ENCODE measurements around the gene FRMD4A.

Gene FRMD4A

DNA sequence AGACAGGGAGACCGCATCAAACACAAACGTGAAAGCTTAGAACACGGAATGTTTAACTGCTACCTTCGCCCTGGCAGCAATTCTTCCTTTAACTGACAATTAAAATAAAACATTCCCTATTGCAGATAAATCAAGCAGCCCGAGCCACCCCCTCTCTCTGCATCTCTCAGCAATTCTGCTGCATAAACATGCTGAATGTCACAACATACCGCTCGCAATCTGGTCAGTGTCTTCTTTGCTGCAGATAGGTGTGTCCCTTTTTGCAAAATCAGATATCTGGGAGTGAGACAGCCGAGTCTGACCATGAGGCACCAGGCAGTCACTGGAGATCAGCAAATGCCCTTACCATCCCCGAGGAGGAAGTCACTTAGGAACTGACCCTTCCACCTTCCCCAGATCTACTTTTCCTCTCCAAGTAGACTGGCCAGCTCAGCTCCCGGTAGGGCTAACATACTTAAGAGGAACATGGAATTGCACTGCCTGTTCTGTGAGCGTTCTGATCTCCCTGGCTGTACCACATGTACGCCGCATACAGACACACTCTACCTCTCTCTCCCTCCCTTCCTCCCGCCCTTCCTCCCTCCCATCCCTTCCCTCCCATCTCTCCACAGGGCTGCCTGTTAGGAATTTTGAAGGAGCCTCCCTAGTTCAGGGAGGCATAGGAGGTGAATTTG is at the start of gene FRMD4A:
TSS of gene FRMD4A (minus strand) at position 537 of the 674 bp plus-strand sequence.
- POLR2A ChIA-PET: no interaction called here
- TF ChIP-seq FOXA1 (IDR thresholded peaks at IDR 0.05): no peak
- TF ChIP-seq FOXM1 (IDR thresholded peaks at IDR 0.05; ENCODE audit: borderline replicate concordance): no peak
- no peak for TF ChIP-seq SP1 (IDR thresholded peaks at IDR 0.05)
- TF ChIP-seq ARNT (IDR thresholded peaks at IDR 0.05): no peak
- DNase-seq (ENCODE audit: extremely low spot score): no peak
- CTCF ChIA-PET: no interaction called here

DNA sequence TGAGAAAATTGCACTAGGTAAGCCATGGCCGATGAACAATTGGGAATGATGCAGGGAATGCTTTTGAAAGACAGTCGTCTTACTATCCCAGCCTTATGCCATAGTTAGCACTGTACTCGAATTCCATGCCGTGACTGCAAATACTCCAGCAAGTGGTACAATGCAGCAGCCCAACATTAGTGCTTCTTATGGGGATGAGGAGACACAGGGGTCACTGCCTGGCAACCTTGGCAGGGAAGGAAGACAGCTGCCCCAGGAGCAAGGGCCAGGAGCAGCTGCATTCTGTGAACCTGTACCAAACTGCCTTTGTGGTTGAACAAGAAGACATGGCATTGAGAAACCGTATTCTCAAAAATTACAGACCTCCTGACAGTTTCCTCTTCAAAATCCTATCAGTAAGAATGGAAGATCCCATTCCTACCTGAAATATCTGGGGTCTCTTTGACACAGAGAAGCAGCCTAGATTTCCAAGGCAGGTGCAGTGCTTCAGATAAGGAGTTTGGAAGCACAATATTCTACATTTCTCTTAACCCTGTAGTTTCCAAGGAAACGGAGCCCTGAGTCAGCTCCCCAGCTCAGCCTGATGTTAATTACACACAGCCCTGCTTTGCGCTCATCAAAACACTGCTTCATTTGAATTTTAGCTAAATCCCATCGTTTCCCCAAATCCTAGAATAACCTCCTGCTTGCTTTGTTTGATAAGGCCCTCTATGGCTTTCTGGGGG is 49.0 kb upstream of the FRMD4A start:
- CTCF ChIA-PET: no interaction called here
- DNase-seq (ENCODE audit: extremely low spot score): no peak
- TF ChIP-seq LEF1 (IDR thresholded peaks at IDR 0.05; ENCODE audit: borderline replicate concordance) (no peak), ELF4 (IDR thresholded peaks at IDR 0.05) (no peak), FOXA1 (IDR thresholded peaks at IDR 0.05) (no peak), SP1 (IDR thresholded peaks at IDR 0.05) (no peak), TARDBP (IDR thresholded peaks at IDR 0.05) (no peak), CTBP1 (IDR thresholded peaks at IDR 0.05; ENCODE audit: borderline replicate concordance) (no peak), NFRKB (IDR thresholded peaks at IDR 0.05) (no peak), ZNF384 (IDR thresholded peaks at IDR 0.05) (no peak), FOXK2 (IDR thresholded peaks at IDR 0.05) (no peak), FOXM1 (IDR thresholded peaks at IDR 0.05; ENCODE audit: borderline replicate concordance) (no peak), SUZ12 (IDR thresholded peaks at IDR 0.05) (no peak), L3MBTL2 (conservative IDR thresholded peaks at IDR 0.05) (no peak), HDGF (IDR thresholded peaks at IDR 0.05; ENCODE audit: borderline replicate concordance) (no peak), ARNT (IDR thresholded peaks at IDR 0.05) (no peak), BHLHE40 (IDR thresholded peaks at IDR 0.05; ENCODE audit: borderline replicate concordance) (no peak)
- TF ChIP-seq, protein P1, sequence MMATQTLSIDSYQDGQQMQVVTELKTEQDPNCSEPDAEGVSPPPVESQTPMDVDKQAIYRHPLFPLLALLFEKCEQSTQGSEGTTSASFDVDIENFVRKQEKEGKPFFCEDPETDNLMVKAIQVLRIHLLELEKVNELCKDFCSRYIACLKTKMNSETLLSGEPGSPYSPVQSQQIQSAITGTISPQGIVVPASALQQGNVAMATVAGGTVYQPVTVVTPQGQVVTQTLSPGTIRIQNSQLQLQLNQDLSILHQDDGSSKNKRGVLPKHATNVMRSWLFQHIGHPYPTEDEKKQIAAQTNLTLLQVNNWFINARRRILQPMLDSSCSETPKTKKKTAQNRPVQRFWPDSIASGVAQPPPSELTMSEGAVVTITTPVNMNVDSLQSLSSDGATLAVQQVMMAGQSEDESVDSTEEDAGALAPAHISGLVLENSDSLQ (IDR thresholded peaks at IDR 0.05): no peak
- POLR2A ChIA-PET: interaction anchor here (0.6 kb wide), 1 partner anchor 11 kb away, joined by 5 read pairs; no protein-coding TSS in a partner anchor

DNA sequence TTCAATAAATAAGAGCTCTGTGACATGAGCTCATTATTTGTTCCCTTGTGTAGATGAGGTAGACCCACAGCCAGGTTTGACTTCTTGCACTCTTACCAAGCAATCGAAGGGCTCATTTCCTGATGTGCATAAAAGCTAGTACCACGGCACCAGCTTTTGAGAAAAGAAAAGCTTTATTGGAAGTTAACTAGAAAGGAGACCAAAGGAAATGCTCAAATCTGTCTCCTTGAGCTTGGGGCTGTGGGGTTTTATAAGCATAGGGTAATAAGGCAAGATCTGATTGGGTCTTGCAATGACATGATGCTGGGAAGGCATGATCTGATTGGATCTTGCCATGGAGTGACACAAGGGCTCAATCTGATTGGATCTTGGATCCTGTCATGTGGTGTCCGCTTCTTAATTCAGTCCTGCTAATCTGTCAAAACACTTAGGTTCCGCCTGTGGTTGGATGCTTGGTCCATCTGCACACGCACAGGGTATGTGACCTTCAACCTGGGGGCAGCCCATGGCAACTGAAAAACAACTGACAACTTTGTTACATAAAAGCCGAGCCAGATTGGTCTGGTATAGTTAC is 47.8 kb upstream of the FRMD4A start:
- TF ChIP-seq, protein P1 (IDR thresholded peaks at IDR 0.05): no peak
- TF ChIP-seq NFRKB (IDR thresholded peaks at IDR 0.05): no peak
- no peak for TF ChIP-seq FOXA1 (IDR thresholded peaks at IDR 0.05)
- no peak for TF ChIP-seq TARDBP (IDR thresholded peaks at IDR 0.05)
- TF ChIP-seq FOXM1 (IDR thresholded peaks at IDR 0.05; ENCODE audit: borderline replicate concordance): no peak
- no peak for TF ChIP-seq FOXK2 (IDR thresholded peaks at IDR 0.05)
- TF ChIP-seq LEF1 (IDR thresholded peaks at IDR 0.05; ENCODE audit: borderline replicate concordance): no peak
- TF ChIP-seq SP1 (IDR thresholded peaks at IDR 0.05): no peak
- TF ChIP-seq BHLHE40 (IDR thresholded peaks at IDR 0.05; ENCODE audit: borderline replicate concordance): no peak
- TF ChIP-seq HDGF (IDR thresholded peaks at IDR 0.05; ENCODE audit: borderline replicate concordance): no peak
- TF ChIP-seq SUZ12 (IDR thresholded peaks at IDR 0.05): no peak
- no peak for TF ChIP-seq CTBP1 (IDR thresholded peaks at IDR 0.05; ENCODE audit: borderline replicate concordance)
- no peak for TF ChIP-seq ZNF384 (IDR thresholded peaks at IDR 0.05)
- ChIA-PET POLR2A (no interaction called here), CTCF (no interaction called here)
- DNase-seq (ENCODE audit: extremely low spot score): no peak

DNA sequence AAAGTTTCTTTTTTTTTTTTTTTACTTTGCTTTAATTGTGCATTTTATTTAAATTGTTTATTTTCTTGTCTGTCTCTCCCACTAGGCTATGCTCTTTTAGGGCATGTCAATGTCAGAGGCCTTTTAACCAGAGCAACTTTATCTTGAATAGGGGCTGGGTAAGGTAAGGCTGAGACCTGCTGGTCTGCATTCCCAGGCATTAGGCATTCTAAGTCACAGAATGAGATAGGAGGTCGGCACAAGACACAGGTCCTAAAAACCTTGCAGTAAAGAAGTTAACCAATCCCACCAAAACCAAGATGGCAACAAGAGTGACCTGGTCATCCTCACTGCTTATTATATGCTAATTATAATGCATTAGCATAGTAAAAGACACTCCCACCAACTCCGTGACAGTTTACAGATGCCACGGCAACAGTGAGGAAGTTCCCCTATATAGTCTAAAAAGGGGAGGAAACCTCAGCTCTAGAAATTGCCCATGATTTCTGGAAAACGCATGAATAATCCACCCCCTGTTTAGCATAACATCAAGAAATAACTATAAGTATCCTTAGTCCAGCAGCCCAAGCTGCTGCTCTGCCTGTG is 47.0 kb upstream of the FRMD4A start:
- no peak for DNase-seq (ENCODE audit: extremely low spot score)
- ChIA-PET POLR2A (no interaction called here), CTCF (no interaction called here)
- TF ChIP-seq ELF4 (IDR thresholded peaks at IDR 0.05) (no peak), LEF1 (IDR thresholded peaks at IDR 0.05; ENCODE audit: borderline replicate concordance) (no peak), HDGF (IDR thresholded peaks at IDR 0.05; ENCODE audit: borderline replicate concordance) (no peak), FOXA1 (IDR thresholded peaks at IDR 0.05) (no peak), TARDBP (IDR thresholded peaks at IDR 0.05) (no peak), FOXM1 (IDR thresholded peaks at IDR 0.05; ENCODE audit: borderline replicate concordance) (no peak), NFRKB (IDR thresholded peaks at IDR 0.05) (no peak), ZNF384 (IDR thresholded peaks at IDR 0.05) (no peak), BHLHE40 (IDR thresholded peaks at IDR 0.05; ENCODE audit: borderline replicate concordance) (no peak), FOXK2 (IDR thresholded peaks at IDR 0.05) (no peak), ARNT (IDR thresholded peaks at IDR 0.05) (no peak), SUZ12 (IDR thresholded peaks at IDR 0.05) (no peak), CTBP1 (IDR thresholded peaks at IDR 0.05; ENCODE audit: borderline replicate concordance) (no peak), L3MBTL2 (conservative IDR thresholded peaks at IDR 0.05) (no peak), SP1 (IDR thresholded peaks at IDR 0.05) (no peak)
- TF ChIP-seq, protein P1 (IDR thresholded peaks at IDR 0.05): no peak

DNA sequence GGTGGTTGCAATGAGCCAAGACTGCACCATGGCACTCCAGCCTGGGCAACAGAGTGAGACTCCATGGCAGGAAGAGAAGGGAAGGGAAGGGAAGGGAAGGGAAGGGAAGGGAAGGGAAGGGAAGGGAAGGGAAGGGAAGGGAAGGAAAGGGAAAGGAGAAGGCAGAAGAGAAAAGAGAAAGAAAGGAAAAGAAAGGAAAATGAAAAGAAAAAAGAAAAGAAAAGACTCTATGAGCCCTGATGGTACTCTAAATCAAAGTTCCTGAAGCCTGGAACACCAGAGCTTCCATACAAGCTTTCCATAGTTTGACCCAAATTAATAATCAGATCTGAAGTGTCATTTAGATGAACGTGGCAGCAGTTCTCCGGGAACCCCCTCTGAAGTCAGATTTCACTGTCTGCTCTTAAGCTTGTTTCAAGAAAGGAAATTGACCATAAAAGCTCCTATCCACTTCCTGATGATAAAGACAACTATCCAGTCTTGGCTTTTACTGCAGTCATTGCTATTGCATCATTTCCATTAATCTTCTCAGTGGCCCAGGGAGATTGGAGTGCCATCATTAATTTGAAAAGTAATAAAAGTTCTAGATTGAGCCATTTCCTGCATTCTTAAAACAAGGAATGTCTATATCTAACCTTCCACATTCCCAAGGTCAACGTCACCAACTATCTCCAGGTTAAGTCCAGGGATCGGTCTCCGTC is 44.2 kb upstream of the FRMD4A start:
- TF ChIP-seq, protein P1 (IDR thresholded peaks at IDR 0.05): no peak
- TF ChIP-seq ARNT (IDR thresholded peaks at IDR 0.05) (no peak), FOXK2 (IDR thresholded peaks at IDR 0.05) (no peak), FOXA1 (IDR thresholded peaks at IDR 0.05) (no peak), FOXM1 (IDR thresholded peaks at IDR 0.05; ENCODE audit: borderline replicate concordance) (no peak), SP1 (IDR thresholded peaks at IDR 0.05) (no peak), L3MBTL2 (conservative IDR thresholded peaks at IDR 0.05) (no peak), TARDBP (IDR thresholded peaks at IDR 0.05) (no peak), ZNF384 (IDR thresholded peaks at IDR 0.05) (no peak), ELF4 (IDR thresholded peaks at IDR 0.05) (no peak), SUZ12 (IDR thresholded peaks at IDR 0.05) (no peak), BHLHE40 (IDR thresholded peaks at IDR 0.05; ENCODE audit: borderline replicate concordance) (no peak), HDGF (IDR thresholded peaks at IDR 0.05; ENCODE audit: borderline replicate concordance) (no peak), LEF1 (IDR thresholded peaks at IDR 0.05; ENCODE audit: borderline replicate concordance) (no peak), NFRKB (IDR thresholded peaks at IDR 0.05) (no peak), CTBP1 (IDR thresholded peaks at IDR 0.05; ENCODE audit: borderline replicate concordance) (no peak)
- no peak for DNase-seq (ENCODE audit: extremely low spot score)
- ChIA-PET CTCF (interaction anchor here (0.6 kb wide), 1 partner anchor 9 kb away, joined by 3 read pairs; no protein-coding TSS in a partner anchor), POLR2A (no interaction called here)
